IPS-NIHi7 (cell line): ENCODE data around the gene RAB3B.

ENCODE experiments used
- DNase-seq: peaks from one replicate; pipeline ENCODE4 v3.0.0; 2012; ENCODE audit warnings: mixed read lengths; ENCODE audit errors: extremely low spot score

The RAB3B gene

DNA sequence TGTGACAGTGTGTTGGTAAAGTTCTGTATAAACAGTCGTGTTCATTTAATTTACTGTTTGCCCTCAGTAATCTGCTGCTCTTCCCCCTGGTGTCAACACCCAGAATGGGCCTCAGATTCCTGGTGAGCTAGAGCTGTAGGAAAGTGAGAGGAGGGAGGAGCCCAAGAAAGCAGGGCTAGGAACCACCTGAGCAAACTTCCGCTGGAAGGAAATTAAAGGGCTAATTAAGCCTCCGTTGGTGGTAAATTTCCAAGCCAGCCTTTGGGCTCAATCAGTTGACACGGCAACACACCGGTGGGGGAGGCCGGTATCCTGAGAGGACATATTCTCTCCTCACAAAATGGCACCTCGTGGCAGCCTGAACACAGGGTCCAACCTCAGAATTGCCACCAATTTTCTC lies 32.9 kb downstream of the RAB3B start:
- DNase-seq, result peak; percentile 68

DNA sequence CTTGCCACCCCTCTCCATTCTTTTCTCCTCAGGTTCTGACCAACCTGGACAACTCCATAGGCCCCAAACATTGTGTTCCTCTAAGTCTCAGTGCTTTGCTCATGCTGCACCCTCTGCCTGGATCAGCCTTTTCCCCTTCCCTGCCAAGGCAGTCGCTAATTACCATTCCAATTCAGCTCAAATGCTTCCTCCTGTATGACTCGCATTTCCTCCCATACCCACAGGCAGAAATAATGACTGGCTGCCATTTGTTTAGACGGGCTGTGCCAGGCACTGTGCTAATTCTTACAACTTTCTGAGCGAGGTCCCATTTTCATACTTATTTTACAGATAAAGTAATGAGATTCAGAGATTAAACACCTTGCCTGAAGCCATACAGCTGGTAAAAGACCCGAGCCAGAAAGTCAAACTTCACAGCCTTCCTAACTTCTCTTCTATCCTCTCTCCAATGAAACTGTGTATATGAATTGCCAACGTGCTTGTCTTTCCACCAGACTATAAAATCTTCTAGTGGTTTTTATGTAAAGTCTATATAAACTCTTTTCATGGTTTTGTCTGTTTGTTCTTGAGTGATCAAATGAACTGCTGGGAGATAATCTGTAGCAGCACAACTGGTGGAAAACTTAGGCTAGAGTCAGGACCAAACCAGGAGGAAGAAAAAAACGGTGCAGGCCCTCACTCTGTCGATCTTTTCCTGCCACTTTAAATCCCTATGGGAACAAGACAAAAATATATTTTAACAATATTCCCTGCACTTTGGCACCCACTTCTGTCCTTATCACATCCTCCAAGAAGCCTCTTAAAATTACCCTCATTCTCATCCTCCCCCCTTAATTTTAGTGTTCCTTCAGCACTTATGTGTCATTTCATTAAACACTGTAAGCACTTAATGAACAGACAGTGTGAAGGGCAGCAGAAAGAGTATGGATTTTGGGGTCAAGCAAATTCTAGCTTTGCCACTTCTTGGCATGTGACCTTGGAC lies 33.7 kb downstream of the RAB3B start:
- peak; percentile 40 for DNase-seq

DNA sequence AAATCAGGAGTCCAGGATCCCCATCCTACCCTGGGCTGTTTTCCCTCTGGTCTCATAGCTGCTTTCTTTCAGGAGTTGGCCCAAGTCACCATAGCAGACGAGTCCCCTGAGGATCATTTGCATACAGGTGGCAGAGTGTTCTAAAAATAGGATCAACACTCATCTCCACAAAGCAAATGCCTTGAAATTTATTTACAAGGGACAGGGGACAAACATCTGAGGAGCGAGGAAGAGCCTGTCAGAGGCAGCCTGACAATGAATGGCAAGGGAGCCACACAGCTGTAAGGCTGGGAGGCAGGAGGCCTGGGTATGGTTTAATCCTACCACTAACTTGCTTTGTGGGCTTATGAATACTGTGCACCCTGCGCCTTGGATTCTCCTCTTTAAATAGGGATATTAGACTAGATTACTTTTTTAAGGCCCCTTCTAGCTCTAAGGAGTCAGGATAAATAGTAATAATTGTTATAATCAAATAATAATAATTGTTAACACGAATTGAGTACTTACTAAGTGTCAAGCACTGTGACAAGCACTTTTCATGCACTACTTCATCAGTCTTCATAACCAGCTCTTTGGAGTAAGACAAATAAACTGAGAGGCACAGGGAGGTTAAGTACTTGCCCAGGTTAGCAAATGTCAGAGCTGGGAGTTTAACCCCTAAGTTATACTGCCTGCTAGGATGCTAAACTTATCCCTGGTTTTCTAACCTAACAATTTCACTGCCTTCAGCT lies 34.5 kb downstream of the RAB3B start:
- DNase-seq, result no peak

DNA sequence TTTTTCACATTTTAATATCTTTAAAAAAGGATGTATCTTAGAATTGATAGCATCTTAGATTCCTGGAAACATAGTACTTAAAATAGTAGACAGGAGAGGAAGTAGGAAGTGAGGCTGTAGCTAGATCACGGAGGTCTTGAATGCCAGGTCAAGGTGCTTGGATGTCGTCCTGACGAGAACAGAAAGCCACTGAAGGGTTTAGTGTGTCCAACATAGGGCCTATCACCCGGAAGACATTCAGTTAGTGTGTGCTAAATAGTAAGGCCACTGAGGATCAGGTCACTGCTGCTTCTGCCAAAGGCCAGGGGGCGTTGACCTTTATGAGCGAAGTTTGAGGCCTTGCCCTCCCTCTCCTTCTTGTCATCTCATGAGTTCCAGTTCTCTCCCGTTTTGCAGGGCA lies 35.7 kb downstream of the RAB3B start:
- DNase-seq, result no peak

DNA sequence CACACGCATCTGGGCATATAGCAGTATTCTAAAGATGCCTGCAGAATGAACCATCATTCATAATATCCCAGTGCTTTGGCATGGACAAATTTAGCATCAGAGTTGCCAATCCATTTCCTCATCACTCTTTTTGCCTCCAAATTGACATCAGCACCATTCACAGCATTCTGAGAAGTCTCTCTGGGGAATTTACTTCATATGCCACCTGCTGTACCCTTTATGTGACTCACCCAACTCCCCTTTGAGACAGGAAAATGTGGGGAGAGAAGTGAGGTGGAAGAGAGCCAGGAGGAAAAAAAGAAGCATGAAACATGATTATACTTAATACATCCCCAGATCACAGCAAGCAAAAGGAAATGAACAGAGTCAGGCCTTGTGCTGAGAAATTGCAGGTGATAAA lies 37.4 kb downstream of the RAB3B start:
- no peak for DNase-seq

DNA sequence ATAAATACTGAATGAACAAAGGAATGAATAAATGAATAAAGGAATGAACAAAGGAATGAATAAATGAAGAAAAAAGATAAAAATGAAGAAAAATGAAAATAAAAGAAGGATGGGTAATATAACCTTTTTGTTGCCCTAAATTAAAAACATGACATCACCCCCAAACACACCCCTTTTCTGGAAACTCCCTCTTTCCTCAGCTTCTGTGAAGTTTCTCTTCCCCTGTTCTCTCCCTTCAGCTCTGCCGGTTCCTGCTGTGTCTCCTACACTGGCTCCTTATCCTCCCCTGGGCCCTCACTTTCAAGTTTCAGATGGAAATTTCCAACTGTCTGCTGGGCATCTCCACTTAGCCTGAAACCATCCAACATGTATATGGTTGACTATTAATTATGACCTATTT lies 37.9 kb downstream of the RAB3B start:
- DNase-seq, result no peak

DNA sequence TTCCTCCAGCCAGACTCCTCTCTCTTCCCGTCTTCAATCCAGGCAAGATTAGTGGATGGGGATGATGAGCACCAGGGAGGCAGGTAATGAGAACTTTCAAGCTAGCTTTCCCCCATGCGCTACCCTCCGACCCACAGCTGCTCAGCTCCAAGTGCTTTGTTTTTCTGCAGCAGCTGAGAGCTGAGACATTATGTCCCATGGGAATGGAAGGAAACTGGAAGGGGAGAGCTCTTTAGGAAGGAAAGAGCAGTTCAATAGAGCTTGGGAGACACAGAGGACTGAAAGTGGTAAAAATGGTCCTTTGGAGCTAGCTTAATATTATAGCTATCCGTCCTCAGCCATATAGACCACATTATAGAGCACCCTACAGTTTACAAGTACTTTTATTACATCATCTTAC lies 39.8 kb downstream of the RAB3B start:
- no peak for DNase-seq

DNA sequence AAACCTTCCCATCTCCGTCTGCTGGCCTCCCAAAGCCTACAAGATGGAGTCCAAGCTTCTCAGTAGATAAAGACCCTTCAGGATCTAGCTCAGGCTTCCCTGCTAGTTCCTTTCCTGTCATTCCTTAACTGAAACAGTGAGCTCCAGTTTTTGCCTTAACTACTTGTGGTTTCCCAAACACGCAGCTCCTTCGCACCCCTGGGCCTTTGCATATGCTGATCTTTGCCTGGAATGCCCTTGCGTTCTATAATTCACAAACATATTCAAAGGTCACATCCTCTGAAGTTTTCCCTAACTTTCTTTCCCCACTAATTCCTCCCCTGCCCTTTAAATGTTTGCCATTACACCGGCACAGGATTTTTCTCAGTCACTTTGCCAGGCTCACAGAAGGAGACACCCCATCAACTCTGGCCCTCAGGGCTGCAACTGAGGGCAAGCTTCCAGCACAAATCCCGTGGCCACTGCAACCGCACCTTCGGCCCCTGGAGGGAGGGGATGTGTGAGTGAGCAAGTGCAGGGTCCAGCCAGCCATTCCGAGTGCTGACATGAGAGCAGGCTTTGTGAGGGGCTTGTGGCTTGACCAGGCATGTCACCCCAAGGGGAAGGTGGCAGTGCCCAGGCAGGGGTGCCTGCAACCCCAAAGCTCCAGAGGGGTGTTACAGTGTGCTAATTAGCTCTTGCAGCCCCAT lies 41.3 kb downstream of the RAB3B start:
- no peak for DNase-seq

DNA sequence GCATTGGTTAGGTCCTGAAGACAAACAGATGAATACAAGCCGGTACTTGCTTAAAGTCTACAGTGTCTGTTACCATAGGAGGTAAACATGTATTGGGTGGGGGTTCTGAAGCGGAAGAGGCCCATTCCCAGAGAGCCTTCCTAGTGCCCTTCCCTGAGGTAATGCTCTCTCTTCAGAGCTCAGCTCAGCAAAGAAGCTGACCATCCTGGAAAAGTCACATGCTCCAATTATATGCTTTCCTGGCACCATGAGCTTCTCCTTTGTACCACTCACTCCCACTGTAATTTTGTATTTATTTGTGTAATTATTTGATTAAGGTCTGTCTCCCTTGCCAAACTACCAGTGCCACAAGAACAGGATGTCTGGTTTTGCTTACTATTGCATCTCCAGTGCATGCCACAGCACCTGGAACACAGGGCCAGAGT lies 42.0 kb downstream of the RAB3B start:
- no peak for DNase-seq

DNA sequence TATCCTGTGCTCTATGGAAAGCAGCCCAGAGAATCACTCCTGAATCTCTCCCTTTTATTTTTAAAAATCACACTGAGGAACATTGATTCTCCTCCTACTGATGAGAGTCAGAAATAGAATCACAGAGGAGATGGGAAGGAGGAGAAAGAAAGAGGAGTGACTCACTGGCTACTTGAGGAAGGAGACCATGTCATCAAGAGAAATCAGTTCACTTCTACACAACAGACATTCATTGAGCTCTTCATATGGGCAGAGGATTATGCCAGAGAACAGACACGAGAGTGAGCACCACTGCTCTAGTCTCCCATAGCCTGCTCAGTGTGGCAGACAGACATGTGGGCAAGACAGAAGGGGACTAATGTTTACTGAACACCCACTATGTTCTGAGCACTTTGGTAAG lies 44.2 kb downstream of the RAB3B start:
- no peak for DNase-seq

DNA sequence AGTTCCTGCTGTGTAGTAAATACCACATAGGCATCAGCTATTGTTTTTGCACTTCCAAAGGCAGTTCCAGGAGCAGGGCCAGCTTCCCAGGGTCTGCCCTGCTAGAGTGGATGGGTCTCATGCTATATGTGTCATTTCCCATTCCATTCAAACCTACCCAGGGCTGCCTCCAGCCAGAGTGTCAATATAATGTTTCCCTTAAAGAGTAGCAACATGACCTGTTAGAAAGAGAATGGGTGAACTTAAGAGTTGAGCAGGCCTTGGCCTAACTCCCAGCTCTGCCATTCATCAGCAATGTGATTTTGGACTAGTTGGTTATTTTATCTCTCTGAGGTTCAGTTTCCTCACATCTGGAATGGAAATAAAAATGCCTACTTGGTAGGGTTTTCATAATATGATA lies 44.9 kb downstream of the RAB3B start:
- no peak for DNase-seq

DNA sequence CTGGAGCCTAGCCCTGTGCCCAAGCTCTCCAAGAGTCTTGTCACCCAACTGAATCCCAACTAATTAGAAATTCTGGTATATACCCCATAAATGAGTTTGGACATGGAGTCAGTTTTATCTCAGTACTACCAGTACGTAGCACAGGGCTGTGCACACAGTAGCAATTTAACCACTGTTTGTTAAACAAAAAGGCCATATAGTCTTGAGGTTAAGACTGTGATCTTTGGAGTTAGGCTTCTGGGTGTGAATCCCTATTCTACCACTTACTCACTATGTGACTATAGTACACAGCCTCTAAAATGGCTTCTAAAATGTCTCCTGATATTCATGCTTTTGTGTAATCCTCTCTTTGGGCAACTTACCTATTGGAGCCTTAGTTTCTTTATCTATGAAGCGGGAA lies 48.2 kb downstream of the RAB3B start:
- DNase-seq, result no peak

DNA sequence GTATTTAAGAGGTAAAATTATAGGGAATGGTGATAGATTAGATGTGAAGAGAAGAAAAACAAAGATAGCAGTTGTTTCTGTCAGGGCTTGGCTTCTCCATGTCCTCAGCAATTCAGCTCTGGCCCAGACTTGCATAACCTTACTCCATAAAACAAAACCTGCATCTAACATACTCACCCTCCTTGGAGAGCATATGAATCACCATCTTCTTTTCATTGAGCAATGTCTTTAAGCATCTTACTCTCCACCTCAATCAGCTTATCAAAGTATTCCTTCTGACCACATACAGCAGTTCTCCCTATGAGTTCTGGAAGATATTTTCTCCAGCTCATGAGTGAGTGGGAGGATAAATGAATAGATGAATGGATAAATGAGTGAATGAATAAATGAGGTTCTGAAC lies 49.0 kb downstream of the RAB3B start:
- no peak for DNase-seq

DNA sequence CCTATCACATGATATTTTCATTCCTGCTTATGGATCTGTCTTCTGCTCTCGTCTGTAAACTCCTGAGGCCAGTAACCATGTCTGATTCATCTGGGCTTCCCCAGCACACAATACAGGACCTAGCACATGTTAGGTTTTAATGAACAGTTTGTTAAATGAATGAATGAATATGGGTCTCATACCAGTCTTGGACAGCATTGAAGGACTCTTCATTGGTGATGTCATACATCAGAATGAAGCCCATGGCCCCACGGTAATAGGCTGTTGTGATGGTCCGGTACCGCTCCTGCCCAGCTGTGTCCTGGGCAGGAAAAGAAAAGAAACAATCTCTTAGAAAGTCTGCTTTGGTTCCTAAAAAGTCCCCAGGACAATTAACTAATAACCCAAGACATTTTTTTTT lies 53.4 kb downstream of the RAB3B start:
- DNase-seq, result no peak

DNA sequence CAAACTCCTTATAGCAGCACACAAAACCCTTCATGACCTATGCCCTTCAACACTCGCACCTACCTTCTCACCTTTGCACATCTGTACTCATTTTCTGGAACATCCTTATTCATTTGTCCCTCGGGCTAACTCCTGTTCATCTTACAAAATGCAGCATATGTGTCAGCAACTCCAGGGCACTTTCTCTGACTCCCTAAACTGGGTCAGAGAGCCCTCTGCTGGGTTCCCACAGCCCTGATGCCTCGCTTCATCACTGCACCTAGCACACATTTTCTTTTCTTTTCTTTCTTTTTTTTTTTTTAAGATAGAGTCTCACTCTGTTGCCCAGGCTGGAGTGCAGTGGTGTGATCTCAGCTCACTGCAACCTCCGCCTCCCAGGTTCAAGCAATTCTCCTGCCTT lies 54.0 kb downstream of the RAB3B start:
- no peak for DNase-seq

DNA sequence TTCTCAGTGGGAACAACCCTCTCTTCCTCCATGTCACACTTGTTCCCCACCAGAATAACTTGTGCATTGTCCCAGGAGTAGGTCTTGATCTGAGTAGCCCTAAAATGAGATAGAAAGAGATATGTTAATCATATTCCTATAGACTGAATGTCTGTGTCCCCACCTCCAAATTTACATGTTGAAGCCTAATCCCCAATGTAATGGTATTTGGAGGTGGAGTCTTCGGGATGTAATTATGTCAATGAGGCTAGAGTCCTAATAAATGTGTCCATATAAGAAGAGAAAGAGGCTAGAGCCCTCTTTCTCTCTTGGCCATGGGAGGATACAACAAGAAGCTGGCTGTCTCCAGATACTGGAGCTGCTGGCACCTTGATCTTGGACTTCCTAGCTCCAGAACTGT lies 57.2 kb downstream of the RAB3B start:
- DNase-seq, result no peak

DNA sequence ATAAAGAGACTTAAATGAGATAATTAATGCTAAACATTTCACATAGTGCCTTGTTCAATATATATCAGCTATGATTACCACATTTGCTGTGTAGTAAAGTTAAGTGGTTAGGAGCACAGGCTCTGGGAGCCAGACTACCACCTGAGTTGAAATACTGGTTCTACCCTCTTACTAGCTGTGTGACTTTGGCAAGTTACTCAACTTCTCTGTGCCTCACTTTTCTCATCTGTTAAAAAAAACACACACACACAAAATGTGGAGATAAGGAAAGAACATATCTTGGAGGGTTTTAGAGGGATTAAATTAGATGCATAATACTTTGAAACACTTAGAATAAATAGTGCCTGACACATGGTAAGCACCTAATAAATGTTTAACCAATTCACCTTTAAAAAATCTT lies 60.2 kb downstream of the RAB3B start:
- no peak for DNase-seq

DNA sequence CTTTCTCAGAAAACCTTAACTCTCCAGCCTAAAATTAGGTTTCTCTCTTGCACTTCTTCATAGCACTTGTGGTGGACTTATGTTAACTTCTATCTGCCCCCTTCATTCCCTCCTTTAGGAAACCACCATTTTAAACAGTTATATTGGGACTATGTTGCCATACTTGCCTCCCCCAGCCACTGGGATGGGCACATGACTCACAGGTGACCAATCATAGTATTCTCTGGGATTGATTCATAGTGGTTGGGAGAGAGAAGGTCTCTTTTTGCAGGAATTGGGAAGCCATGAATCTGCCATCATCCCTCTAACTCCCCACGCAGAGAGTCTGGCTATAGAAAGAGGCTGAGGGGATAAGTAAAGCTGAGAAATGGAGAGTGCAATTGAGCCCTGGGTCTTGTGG lies 61.6 kb downstream of the RAB3B start:
- no peak for DNase-seq

DNA sequence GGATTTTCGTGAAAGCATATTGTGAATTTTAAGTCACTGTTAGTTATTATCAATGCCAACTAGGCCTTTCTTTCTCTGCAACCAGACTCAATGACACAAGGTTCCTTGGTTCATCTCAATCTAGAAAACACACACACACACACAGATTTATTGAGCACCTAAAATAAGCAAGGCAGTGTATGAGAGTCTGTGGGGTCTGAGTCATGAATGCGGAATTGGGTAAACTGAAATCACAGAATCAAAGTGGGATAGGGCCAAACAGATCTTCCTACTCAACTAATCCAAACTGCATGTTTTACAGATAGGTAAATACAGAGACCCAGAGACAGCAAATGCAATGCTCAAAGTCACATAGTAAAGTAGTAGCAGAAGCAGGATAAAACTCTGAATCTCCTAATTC lies 63.5 kb downstream of the RAB3B start:
- no peak for DNase-seq

DNA sequence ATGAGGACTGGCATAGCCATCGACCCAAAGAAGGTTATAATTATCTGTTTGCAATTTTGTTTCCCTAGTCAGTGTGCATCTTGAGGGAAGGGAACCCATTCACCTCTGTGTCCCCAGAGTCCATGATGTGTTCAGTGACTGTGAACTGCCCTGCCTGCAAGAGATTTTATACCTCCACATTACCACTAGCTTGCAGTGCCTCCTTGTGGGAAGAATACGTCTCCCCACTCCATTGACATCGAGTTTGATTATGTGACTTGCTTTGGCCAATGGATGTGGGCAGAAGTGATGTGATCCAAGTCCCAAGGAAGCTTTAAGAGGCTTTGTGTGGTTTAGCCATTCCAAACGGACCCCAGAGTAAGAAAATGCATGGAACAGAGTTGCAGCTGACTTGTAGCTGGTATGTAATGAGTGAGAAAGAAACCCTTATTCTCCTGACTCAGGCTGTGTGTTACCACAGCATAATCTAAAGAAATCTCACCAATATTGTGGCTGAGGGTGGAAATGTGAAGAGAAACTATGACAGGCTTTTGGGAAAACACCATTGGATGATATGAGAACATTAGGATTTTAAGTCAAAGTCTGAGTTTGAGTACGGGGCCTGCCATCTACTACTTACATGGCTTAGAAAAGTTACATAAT lies 64.2 kb downstream of the RAB3B start:
- DNase-seq, result peak; percentile 59

DNA sequence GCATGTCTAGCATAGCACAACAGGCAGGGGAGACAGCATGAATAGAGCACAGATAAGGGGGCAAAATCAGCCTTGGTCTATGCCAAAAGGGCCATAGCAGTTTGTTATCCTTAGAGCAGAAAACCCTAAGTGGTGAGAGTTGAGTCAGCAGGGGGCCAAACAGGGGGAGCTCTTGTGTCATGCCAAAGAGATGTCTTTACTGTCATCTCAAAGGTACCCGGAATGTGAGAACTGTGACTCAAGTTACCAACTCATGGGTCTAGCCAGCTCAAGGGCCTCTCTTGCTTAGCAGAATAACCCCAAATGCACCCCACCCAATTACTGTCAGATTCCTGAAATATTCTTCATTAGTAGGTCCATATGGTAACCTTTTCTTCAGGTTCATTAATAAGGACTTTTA lies 66.0 kb downstream of the RAB3B start:
- no peak for DNase-seq

DNA sequence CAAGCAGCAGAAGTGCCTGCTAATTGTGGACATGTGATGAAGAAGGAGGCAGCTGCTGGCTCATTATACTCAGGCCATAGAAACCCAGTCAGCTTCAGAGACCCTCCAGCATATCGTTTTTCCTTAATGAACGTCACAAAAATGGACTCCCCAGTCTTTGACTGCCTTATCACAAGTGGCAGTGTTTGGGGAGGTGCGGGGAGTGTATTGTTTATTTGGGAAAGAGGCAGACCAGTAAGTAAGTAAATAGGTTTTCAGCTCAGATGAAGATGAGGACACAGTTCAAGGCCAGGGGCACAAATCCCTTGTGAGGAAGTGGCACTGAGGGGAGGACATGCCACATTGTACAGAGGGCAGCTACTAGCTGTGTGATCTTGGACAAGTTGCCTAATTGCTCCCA lies 68.5 kb downstream of the RAB3B start:
- DNase-seq, result no peak
